GM12872 (cell line): ENCODE measurements around the gene METTL26.
A peak's percentile ranks its signal among the peaks of the same experiment; 100 is the strongest.

Experiments
- TF ChIP-seq, protein P1 (sequence below): IDR thresholded peaks from 3 replicates; pipeline ENCODE4 v1.5.1; 2011; ENCODE audit warnings: low read depth, mild to moderate bottlenecking, low read length, moderate library complexity; ENCODE audit not compliant: insufficient read depth

The METTL26 gene

GRCh38 chr16:636206-637080 is at the start of gene METTL26:
METTL26 (minus strand) TSS chr16:636305; CDS start chr16:636290, 15 bp downstream.
- TF ChIP-seq, protein P1, sequence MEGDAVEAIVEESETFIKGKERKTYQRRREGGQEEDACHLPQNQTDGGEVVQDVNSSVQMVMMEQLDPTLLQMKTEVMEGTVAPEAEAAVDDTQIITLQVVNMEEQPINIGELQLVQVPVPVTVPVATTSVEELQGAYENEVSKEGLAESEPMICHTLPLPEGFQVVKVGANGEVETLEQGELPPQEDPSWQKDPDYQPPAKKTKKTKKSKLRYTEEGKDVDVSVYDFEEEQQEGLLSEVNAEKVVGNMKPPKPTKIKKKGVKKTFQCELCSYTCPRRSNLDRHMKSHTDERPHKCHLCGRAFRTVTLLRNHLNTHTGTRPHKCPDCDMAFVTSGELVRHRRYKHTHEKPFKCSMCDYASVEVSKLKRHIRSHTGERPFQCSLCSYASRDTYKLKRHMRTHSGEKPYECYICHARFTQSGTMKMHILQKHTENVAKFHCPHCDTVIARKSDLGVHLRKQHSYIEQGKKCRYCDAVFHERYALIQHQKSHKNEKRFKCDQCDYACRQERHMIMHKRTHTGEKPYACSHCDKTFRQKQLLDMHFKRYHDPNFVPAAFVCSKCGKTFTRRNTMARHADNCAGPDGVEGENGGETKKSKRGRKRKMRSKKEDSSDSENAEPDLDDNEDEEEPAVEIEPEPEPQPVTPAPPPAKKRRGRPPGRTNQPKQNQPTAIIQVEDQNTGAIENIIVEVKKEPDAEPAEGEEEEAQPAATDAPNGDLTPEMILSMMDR: 0 out of 3 replicates have a peak, but pooled peaks have one; percentile 10

- TF ChIP-seq, protein P1: no peak
Measured at GRCh38 chr16:684961-685696, 49.0 kb upstream of the METTL26 start.

- TF ChIP-seq, protein P1: no peak
Measured at GRCh38 chr16:684071-684794, 48.1 kb upstream of the METTL26 start, which contains the start of gene JMJD8. JMJD8 (minus strand) TSS chr16:684334; CDS start chr16:684319, 15 bp downstream.

GRCh38 chr16:683396-684070 is 47.4 kb upstream of the METTL26 start:
- TF ChIP-seq, protein P1: no peak

- TF ChIP-seq, protein P1: no peak
Measured at GRCh38 chr16:682493-683395, 46.6 kb upstream of the METTL26 start.

GRCh38 chr16:681746-682427 is 45.8 kb upstream of the METTL26 start:
- TF ChIP-seq, protein P1: no peak
